SIG-M5 treated with dmso at 0.1 percent for 504 hours (cell line): ENCODE measurements around the gene IGF2BP1.
"Not testable (repeated sequence)": the region's sequence is repeated elsewhere in the genome, so short reads cannot be mapped to it uniquely, and the experiment has no call there.

Source experiments
- DNase-seq: peaks from one replicate; lab custom pipeline; 2025; ENCODE audit not compliant: unreplicated experiment; lab: John Stamatoyannopoulos, UW

The IGF2BP1 gene

DNA sequence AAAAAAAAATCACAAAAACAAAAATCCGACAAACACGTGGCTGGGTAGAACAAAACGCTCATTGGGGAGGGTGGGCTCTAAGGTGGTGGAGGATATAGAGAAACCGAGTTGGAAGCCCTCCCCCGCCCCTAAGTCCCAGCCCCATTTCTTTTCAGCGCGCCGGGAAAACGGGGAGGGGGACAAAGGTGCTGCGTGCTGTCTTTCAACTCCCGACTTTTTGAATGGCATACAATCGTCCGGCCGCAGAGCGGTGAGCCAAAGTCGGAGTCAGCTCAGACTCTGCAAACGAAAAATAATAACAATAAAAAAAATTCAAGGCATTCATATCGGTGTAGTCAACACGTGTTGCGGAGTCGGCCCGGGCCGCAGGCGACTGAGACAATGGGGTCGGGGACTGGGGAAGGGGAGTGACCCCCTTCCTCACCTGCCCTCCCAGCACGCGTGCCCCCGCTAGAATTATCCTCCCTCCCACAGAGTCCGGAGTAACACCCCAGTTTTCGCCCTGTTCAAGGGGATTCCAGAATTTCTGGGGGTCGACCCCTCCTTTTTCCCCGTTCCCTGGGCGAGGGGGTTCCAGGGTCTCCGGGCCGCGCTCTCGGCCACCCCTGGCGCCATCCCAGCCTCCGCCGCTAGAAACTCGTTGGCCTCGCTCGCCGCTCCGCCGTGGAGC, 1.7 kb upstream of the IGF2BP1 start:
- DNase-seq = no peak

DNA sequence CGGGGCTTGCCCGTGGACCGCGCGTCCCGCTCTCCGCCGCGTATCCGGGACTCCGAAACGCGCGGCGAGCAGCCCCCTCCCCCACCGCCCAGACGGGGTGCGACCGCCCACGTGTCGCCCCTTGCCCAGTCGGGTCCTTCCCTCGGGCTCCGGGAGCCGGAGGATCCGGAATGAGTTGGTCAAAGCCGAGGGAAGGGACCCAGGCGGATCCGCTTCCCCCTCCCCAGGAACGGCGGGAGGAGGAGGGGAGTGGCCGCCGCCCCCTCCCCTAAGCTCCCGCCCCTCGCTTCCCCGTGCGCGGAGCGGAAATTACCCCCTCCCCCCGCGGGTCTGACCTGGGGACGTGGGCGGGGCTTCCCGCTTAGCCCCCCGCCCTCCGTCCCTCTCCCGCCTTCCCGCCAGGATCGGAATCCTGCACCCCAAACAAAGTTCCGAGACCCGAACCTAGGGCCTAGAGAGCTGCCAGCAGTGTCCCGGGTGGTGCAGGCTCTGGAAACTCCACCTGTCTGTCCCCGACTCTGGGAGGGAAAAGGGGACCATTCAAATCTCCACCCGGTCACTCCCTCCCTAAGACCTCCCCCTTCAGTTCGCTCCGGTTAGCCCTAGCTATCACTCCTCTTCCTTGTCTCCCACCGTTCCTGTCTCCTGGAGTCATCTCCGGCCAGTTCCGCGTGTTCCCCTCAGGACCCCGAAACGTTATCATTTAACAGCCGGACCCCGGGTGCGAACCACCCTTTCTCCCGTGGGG, 1.0 kb upstream of the IGF2BP1 start:
- peak; percentile 51 for DNase-seq

DNA sequence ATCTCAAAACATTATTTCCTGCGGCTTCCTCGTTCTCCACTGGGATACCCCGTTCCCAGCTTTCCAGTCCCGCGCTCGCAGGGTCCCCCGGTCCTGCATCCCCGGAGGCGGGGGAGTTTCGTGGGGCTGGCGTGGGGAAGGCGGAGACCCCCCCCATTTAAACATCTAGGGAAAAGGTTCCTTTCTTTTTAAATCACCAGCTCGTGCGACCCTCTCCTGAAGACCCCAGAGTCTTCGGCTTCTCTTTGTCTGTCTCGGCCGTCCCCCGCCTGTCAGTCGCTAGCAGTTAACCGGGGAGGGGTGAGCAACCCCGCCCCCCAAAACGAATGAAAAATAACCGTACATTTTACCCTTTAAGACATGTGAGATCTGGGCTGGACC, 473 bp upstream of the IGF2BP1 start:
- no peak for DNase-seq

DNA sequence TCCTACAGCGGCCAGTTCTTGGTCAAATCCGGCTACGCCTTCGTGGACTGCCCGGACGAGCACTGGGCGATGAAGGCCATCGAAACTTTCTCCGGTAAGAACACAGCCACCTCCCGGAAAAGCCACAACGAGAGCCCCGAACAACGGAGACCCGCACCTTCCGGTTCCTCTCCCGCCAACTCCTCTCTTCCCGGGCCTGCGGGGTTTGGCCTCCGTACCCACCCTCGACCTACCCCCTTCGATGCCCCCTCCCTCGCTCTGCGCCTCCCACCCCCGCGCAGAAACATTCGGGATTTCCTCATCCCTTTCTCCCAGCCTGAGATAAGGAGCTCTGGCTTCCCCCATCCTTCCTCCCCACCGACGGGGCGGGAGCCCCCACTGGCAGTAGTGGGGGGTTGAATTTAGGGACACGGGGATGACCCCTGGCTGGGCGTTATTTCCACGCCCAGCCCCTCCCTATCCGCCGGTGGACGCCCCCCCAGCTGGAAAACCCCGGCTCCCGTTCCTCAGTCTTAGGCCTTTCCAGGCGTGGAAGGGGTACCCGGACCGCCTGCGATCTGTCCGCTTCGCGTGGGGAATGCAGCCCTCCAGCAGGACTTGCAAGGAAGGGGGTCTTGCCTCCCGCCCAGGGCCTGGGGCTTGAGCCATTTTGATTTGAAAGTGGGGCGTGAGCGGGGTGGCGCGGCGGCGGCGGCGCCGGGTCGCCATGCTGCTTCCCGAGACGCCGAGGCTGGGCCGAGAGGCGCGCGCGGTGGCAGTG, 822 bp downstream of the IGF2BP1 start:
- peak; percentile 39 for DNase-seq

DNA sequence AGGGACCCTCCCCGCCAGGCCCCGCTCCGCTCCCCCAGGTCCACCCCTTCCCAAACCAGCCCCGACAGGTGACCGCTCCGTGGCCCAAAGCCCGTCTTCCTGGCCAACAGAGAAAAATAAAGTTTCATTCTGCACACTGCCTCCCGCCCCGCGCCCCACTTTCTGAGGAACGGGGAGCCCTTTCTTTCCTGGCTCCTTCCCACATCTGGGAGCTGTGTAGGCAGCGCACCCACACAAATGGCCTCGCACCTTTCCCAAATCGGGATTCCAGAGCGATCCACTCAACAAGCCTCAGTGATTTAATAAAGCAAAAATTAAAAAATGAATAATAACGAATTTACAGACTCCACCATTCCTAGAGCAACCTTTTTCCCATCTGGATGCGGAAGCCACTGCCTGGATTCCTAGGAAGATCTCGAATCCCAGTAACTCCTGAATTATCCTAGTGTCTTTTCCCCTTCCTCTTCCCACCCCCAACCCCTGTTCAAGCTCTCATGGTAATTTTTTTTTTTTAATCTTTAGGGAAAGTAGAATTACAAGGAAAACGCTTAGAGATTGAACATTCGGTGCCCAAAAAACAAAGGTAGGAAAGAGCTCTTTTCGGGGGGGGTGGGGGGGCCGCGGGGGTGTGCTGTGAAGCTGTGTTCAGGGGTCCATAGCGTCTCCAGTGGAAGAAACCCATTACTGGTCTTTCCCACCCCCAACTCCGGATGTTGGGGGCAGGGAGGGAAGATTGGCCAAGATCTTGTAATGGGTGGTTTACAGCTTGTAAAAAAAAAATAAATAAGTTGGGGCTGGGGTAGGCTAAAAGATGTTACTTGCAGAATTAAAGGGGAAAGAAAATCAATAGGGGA, 1.6 kb downstream of the IGF2BP1 start:
- DNase-seq = peak; percentile 86

DNA sequence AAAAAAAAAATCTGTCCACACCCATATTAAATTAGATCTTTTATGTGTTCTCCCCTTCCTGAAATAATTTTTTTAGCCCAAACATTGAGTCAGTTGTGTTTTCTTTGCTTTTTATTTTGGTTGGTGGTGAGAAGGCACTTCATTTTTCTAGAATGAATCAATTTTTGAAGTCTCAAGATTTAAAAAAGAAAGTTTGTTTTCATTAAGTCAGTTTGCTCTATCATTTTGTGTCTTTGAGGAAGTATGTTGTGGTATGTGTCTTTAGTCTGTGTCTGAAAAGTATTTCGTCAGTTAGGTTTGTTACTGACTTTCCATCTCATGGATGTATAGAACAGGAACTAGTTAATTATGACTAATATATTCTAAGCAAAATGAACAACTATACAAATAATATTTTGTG, 3.8 kb downstream of the IGF2BP1 start:
- DNase-seq = peak; percentile 89

DNA sequence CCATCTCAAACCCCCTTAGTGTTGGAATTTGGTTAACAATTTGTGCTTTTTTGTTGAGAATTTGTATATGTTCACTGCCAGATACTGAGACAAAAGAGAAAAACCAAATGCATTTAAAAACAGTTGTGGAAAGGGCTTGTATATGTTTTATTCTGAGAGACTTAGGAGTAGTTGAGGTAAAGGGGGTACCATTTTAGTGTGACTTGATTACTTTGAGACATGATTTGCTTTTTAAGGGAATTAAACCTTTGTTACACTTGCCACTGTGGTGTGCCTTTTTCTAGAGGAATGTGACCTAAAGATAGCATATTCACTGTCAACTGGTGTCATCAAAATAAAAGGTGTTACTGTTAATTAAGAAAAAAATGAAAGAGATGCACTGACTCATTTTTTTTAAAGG, 4.5 kb downstream of the IGF2BP1 start:
- DNase-seq = no peak

DNA sequence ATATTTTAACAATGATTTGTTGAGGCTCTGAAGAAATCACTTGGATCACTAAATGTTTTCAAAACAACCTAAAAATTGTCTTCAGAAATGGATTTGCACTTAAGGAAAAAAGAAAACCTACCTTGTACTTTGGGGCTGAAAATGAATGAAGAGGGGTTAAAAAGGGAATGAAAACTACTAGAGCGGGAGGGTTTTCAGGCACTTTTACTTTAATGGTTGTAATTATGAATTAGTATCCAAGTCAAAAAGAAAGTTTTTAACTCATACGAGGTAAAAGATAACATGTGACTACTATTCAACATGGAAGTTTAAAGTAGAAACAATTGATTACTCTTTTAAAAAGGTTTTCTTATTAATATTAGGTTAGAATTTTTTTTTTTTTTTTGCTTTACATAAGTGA, 5.1 kb downstream of the IGF2BP1 start:
- DNase-seq = no peak

DNA sequence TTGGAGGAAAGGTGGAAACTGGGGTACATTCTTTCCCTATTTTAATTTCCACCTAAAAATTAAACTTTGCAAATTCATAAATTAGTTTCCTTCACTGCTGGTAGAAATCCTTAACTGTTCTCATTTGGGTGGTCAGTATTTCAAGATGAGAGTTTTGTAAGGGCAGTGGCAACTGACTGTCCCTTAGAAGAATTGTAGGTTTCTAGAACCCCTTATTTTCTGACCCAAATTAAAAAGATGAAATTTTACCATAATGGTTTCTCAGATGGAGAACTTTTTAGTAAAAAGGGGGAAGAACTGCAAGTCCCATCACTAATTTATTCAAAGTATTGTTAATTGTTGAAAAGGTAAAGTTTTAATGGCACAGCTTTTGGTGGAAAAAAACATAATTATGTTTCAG, 5.6 kb downstream of the IGF2BP1 start:
- no peak for DNase-seq

DNA sequence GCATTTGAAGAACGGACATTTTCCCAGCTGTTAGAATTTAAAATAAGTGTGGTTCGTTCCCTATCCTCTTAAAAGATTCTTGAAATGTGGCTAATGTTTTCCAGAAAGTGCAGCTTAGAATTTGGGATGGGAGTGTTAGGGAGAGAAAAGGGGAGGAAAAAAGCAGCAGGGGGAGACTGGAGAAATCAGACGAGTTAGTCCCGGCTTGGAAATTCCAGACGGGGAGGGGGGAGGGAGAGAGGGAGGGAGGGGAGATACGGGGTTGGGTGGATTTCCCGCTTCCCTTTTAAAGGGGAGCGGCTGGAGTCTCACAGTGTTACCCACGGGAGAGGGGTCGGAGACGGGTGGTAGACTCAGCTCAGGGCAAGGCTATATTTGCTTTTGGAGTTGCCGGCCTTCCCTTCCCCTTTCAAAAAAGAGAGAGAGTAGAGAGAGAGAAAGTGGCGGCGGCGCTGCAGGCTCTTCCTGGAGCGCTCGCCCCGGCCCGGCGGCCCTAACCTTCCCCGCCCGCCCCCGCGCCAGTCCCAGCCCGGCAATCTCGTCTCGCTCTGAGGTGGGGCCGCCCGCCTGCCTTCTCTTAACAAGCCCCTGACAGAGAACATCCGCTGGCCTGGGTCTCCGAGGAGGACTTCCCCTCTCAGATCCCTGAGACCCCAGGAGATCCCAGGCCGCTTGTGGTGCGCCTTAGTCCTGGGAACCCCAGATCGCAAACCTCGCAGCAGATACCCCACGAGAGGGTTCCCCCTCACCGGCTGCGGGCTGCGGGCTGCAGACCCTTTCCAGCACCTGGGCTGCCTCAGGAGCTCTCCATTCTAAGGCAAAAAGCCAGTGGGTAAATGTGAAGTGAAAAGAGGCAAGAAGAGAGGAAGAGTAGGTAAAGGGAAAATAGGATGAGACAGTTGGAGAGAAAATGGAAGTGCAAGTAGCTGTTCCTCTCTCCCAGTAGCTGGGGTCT, 6.6 kb downstream of the IGF2BP1 start:
- DNase-seq = no peak

DNA sequence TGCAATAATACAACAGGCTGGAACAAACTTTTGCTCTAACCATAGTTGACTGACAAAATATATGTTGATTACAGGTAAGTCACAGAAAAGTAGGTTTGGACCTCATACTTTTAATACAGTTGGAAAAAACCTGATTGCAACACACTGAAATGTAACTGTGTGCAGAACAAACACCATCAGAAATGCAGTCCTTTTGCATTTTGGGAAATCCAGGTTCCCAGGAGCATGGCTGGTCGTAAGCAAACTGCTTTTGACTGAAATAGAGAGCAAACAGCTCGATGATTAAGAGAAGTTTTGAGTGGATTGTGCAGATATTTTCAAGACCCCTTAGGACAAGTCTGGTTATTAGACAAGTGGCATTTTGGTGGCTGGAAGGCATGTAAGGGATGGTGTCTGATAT, 8.0 kb downstream of the IGF2BP1 start:
- no peak for DNase-seq

DNA sequence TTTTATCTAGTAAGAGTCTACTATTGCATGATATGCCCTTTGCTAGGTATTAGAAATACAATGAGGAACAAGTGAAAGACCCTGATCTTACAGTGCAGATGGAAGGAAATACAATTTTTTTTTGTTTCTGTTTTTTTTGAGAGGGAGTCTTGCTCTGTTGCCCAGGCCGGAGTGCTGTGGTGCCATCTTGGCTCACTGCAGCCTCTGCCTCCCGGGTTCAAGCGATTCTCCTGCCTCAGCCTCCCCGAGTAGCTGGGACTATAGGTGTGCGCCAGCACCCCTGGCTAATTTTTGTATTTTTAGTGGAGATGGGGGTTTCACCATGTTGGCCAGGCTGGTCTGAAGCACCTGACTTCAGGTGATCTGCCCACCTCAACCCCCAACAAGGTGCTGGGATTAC, 11.7 kb downstream of the IGF2BP1 start:
- DNase-seq = not testable (repeated sequence)

DNA sequence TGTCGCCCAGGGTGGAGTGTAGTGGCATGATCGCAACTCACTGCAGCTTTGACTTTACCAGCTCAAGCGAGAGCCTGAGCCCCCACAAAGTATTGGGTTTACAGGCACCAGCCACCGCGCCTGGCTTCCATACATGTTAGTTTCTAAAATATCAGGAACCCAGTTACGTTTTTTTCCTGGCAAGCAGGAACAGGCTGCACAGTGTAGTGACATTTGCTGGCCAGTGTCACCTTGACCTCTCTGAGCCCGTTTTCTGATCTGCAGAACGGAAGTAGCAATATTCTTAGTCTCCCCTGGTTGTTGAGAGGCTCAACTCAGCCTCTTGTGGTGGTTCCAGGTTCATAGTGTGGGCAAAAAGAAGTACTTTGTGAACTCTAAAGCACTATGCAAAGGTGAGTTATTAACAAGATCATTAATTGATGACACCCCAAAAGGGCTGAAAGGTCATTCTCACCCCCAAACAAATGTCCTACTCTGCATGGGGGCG, 15.6 kb downstream of the IGF2BP1 start:
- no peak for DNase-seq

DNA sequence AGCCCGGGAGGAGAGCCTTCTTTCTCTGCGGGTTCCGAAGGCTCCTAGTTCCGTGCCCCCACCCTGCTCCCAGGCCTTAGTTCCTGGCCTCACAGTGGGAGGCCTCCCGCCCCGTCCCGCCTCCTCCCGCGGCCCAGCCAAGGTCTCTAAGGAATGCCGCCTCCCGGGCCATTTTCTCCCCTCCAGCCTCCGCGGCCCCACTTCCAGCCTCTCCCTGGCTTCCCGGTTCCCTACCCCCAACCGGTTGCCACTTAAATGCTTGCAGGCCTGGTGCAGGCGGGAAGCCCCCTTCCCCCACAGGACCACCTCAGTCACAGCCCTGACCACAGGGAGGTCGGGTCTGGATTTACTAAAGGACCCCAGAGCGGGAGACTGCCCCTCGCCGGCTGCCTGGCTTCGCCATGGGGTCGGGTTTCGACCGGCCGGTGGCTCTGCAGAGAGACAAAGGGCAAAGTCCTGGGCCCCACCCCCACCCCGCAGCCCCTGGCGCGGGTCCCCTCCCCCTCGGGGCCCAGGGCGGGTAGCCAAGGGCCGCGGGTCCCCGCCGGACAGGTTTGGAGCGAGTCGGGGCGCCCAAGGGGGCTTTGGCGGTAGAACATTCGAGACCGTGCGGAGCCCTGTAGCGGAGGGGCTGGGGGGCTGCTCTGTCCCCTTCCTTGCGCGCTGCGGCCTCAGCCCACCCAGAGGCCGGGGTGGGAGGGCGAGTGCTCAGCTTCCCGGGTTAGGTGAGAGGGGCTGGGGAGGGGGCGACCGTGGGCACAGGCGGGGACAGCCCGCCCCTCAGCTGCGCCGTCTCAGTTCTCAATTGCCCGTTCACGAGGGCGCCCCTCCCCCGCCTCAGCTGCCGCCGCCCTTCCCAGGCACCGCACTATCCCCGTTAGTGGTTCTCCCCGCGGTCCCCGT, 16.4 kb downstream of the IGF2BP1 start:
- no peak for DNase-seq

DNA sequence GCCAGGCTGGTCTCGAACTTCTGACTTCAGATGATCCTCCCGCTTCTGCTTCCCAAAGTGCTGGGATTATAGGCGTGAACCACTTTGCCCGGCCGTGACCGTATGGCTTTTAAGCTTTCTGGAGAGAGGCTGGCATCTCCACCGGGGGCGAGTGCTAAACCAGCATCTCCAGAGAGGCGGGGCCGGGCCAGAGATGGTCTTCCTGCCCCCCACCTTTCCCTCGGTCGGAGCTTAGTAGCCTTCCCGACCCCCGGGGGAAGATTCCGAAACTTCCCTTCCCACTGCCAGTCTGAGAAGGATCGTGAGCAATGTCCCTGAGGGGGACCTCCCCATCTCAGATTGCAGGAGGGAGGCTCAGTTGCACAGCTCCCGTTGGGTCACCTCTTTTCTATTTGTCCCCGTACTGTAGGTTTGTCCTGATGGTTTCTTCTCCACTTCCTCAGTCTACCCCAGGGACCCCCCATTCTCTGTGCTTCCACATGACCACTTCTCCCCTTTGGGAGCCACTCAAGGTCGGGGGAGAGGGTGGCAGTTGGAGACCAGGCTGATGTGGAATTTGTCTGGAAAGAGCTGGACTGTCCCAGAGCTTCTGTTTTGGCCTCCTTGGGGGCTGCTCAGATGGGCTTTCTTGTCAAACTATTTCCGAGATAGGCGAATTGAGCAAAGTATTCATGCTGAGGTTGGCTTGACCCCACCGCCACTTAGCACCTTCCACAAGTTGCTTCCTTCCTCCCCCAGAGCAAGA, 18.2 kb downstream of the IGF2BP1 start:
- DNase-seq = no peak

DNA sequence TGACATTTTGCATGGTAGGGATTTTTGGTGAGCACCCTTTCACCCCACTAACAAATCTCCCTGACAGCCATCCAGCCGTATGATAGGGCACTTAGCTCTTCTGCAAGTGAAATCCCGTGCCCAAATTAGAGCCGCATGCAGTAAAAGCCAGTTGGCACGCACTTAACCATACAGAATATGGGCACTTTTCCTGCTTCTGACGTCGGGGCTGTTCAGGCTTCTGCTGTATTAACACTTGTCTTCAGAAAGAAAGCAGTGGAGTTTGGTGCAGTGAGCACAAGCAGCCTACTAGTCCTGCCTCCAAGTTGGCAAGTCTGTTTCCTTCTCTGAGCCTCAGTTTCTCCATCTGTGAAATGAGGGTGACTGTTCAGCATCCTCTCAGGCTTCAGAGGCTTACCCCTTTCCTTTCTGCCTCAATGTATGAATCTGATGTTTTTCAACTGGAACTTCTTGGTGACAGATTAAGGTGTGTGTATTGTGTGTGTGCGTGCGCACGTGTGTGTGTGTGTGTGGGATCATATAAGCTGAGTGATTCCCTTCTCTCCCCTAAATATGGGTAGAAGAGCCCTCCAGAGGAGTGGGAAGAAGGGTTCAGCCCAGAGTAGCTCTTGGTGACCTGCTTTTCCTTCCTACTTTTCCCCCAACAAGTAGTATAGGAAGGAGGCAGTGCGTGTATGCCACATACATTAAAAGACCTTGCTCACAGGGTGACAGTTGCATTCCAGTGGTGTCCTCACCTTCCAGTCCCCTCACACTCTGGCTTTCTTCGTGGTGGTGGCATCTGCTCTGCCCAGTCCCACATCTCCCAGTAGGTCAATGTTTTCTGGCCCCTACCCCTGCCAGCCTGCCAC, 19.0 kb downstream of the IGF2BP1 start:
- no peak for DNase-seq

DNA sequence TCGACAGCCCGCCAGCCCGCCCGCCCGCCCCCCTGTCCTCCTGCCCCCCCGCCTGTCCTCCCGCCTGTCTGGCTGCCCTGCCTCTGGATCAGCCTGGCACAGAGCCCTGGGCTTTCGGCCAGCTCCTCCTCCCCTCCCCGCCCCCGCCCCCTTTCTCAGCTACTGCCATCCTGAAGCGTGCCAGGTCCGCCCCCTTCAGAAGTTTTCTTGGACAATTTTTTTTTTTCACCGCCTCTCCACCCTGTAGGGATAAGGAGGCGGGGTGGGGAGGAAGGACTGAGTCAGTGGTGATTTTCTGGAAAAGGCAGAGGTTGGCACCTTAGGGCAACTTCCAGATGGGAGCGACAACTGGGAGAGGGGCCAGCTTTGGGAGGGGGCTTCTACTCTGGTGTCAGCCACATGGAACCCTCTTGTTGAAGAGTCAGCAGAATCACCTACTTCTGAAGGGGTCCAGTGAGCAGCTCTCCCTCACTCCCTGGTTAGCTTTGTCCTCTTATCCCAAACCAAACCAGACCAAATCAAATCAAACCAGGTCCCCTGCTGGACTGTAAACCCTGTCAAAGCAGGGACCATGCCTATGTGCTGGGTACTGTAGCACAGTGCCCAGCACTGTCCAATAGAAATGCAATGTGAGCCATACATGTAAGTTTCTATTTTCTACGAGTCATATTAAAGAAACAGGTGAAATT, 19.7 kb downstream of the IGF2BP1 start:
- no peak for DNase-seq
